ENCODE measurements around the gene CERS4. TPM values are rescaled to one million over a fixed set of nuclear protein-coding genes. Genes with fewer than 3 reads are reported as not detected.

Gene CERS4
- total RNA-seq, 1 experiment from 2014 or later = 7.2 TPM

DNA sequence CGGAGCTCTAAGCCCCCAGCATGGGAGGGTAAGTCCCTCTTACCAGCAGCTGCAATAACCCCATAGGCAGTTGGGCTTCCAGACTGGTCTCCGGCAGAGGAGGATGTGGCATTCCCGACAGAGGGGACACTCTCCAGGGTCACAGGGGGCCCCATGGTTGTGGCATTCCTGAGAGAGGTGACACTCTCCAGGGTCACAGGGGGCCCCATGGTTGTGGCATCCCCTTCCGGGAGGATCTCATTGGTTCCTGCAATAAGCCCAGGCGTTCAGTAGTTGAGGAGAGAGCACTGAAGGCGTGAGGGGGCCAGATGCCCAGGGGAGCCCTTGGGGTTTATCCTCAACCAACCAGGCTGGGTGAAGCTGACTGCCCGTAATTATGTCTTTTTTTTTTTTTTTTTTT lies 93.6 kb downstream of the CERS4 start:
- Histone ChIP-seq H3K4me2 (no peak overlapping the region), H3K27ac (no peak overlapping the region), H3K4me1 (replicated peaks; ENCODE audit: insufficient read depth) (peaks cover 10% of the 10 kb centered on the region; the same call in 1 of the 2 replicates), H3K27me3 (ENCODE audit: insufficient read depth, low read depth) (no peaks in the 10 kb centered on the region), H3K9me2 (ENCODE audit: insufficient read depth) (no peaks in the 10 kb centered on the region), H3K79me2 (ENCODE audit: low read depth) (peaks cover 13% of the 10 kb centered on the region), H3F3A (ENCODE audit: insufficient read depth, low read depth) (peaks cover 15% of the 10 kb centered on the region; the same call in 1 of the 2 replicates), H3K4me3 (no peak overlapping the region), H2AFZ (no peak overlapping the region), H3K36me3 (ENCODE audit: low read depth) (no peaks in the 10 kb centered on the region), H4K20me1 (ENCODE audit: insufficient read depth) (no peaks in the 10 kb centered on the region), H3K9me3 (ENCODE audit: insufficient read depth, low read depth) (no peaks in the 10 kb centered on the region)
- TF ChIP-seq, protein P1, sequence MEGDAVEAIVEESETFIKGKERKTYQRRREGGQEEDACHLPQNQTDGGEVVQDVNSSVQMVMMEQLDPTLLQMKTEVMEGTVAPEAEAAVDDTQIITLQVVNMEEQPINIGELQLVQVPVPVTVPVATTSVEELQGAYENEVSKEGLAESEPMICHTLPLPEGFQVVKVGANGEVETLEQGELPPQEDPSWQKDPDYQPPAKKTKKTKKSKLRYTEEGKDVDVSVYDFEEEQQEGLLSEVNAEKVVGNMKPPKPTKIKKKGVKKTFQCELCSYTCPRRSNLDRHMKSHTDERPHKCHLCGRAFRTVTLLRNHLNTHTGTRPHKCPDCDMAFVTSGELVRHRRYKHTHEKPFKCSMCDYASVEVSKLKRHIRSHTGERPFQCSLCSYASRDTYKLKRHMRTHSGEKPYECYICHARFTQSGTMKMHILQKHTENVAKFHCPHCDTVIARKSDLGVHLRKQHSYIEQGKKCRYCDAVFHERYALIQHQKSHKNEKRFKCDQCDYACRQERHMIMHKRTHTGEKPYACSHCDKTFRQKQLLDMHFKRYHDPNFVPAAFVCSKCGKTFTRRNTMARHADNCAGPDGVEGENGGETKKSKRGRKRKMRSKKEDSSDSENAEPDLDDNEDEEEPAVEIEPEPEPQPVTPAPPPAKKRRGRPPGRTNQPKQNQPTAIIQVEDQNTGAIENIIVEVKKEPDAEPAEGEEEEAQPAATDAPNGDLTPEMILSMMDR (conservative IDR thresholded peaks at IDR 0.05) = no peak
- no peak for TF ChIP-seq EZH2 (IDR thresholded peaks at IDR 0.05; ENCODE audit: low read depth)
- DNase-seq = no peak
- POLR2A ChIA-PET (ENCODE audit: unreplicated experiment) = no interaction called here
- no TSS peak for BruUV-seq (replicated peaks)
- CTCF ChIA-PET = no interaction called here
- intact Hi-C loops (cut with micrococcal nuclease; ENCODE audit: unreplicated experiment) = no loop called here

DNA sequence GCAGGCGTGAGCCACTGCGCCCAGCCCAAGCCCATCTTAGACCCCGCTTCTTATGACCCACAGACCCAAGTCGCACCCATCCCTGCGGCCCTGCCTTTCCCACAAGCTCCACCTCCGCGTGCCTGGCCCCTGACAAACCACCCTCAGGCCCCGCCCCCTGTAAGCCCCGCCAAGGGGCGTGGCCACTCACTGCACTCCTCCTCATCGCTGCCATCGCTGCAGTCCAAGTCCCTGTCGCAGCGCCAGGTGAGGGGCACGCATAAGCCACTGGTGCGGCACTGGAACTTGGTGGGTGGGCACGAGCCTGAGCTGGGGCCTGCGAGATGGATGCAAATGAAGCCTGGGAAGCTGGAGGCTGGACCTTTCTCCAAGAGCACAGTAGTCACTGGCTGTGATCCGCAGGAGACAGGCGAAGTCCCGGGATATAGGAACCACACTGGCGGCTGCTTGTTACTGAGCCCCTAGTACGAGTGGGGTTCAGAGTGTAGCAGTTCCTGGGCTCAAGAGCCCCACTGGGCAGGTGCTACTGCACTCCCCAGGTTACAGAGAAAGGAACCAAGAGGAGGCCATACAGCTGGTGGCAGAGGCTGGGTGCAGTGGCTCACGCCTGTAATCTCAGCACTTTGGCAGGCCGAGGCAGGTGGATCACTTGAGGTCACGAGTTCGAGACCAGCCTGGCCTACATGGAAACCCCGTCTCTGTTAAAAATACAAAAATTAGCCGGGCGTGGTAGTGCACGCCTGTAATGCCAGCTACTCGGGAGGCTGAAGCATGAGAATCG lies 95.9 kb downstream of the CERS4 start:
- intact Hi-C loops (cut with micrococcal nuclease; ENCODE audit: unreplicated experiment) = no loop called here
- Histone ChIP-seq H3F3A (ENCODE audit: insufficient read depth, low read depth) (peaks cover 26% of the 10 kb centered on the region; the same call in 1 of the 2 replicates), H3K27me3 (ENCODE audit: insufficient read depth, low read depth) (no peaks in the 10 kb centered on the region), H4K20me1 (ENCODE audit: insufficient read depth) (no peaks in the 10 kb centered on the region), H3K4me1 (replicated peaks; ENCODE audit: insufficient read depth) (peaks cover 25% of the 10 kb centered on the region), H3K4me2 (no peak overlapping the region), H3K9me3 (ENCODE audit: insufficient read depth, low read depth) (no peaks in the 10 kb centered on the region), H3K79me2 (ENCODE audit: low read depth) (peaks cover 14% of the 10 kb centered on the region), H2AFZ (no peak overlapping the region), H3K4me3 (no peak overlapping the region), H3K9me2 (ENCODE audit: insufficient read depth) (no peaks in the 10 kb centered on the region), H3K36me3 (ENCODE audit: low read depth) (no peaks in the 10 kb centered on the region), H3K27ac (no peak overlapping the region)
- peak in 1 of 2 experiments; percentile 35 for DNase-seq
- ChIA-PET POLR2A (ENCODE audit: unreplicated experiment) (no interaction called here), CTCF (no interaction called here)
- BruUV-seq (replicated peaks) = no TSS peak
- TF ChIP-seq, protein P1 (conservative IDR thresholded peaks at IDR 0.05) = no peak
- TF ChIP-seq EZH2 (IDR thresholded peaks at IDR 0.05; ENCODE audit: low read depth) = no peak

DNA sequence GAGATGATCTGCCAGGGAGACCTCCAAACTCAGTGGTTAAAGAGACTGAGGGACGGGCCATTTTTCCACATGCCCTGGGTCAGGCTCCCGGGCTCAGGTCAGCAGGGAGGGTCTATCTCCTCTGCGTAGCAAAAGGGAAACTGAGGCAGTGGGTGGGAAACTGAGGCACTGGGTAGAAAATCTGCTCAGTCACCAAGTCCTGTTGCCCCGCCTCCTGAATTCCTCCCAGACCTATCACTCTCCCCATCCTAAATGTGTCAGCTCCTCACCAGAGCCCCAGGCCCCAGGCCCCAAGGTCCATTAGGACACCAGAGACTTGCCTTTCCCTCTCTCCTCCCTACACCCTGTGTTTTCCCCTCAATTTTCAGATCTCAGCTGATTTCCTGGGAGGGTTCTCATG lies 96.6 kb downstream of the CERS4 start:
- no peak overlapping the region for H3K27ac ChIP-seq
- no peaks in the 10 kb centered on the region for H3K27me3 ChIP-seq (ENCODE audit: insufficient read depth, low read depth)
- no peaks in the 10 kb centered on the region for H3K9me3 ChIP-seq (ENCODE audit: insufficient read depth, low read depth)
- H3K4me1 ChIP-seq (replicated peaks; ENCODE audit: insufficient read depth) = peaks cover 25% of the 10 kb centered on the region
- H3K4me2 ChIP-seq = no peak overlapping the region
- DNase-seq = peak in 1 of 2 experiments; percentile 8
- BruUV-seq (replicated peaks) = no TSS peak
- H3F3A ChIP-seq (ENCODE audit: insufficient read depth, low read depth) = peaks cover 27% of the 10 kb centered on the region; the same call in 1 of the 2 replicates
- no peak overlapping the region for H3K4me3 ChIP-seq
- peaks cover 14% of the 10 kb centered on the region for H3K79me2 ChIP-seq (ENCODE audit: low read depth)
- TF ChIP-seq EZH2 (IDR thresholded peaks at IDR 0.05; ENCODE audit: low read depth) = no peak
- TF ChIP-seq, protein P1 (conservative IDR thresholded peaks at IDR 0.05) = no peak
- POLR2A ChIA-PET (ENCODE audit: unreplicated experiment) = no interaction called here
- no peak overlapping the region for H2AFZ ChIP-seq
- H3K36me3 ChIP-seq (ENCODE audit: low read depth) = no peaks in the 10 kb centered on the region
- intact Hi-C loops (cut with micrococcal nuclease; ENCODE audit: unreplicated experiment) = no loop called here
- H4K20me1 ChIP-seq (ENCODE audit: insufficient read depth) = no peaks in the 10 kb centered on the region
- H3K9me2 ChIP-seq (ENCODE audit: insufficient read depth) = no peaks in the 10 kb centered on the region
- CTCF ChIA-PET = no interaction called here
